GM20431 (cell line): ENCODE measurements around the gene VWA5B2.

ENCODE experiments used
- in situ Hi-C: fragments of 300-500 bp; cut with MseI, MboI; formaldehyde crosslinking; loops from one replicate; pipeline ENCODE4 v1.15.0; 2020; ENCODE audit warnings: low sequenced_read_pairs; ENCODE audit not compliant: unreplicated experiment

Gene VWA5B2

DNA sequence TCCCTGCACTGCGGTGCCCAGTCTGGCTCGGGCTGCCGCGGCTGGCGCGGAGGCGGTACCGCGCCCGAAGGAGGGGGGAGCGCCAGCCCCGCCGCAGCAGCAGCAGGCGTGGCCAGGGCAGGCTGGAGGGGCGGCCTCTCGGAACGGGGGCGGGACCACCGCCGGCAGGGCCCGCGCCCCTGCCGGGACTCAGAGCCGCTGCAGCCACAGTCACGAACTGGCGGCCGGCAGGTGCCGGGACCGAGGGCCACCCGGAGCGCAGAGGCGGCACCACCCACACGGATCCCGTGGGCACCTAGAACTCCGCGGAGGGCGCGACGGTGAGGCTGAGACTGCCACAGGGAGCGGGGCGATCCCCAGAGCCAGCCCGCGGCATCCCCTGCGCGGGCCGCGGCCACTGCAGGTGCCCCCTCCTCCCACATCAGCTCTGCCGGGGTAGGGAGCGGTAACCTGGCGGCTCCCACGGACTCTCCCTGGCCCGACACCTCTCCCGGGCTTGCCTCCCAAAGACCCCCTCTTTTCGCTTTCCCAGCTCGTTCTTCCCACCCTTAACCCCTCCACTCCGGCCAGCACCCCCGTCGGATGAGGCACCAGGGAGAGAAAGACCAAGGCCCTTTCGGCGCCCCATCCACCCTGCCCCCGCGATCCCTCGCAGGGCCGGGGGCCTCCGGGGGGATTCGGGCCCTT, at the start of gene VWA5B2:
Gene VWA5B2 (plus strand): TSS at position 192 of the 687 bp plus-strand sequence. CDS start 944 bp downstream, outside the sequence.
- in situ Hi-C loops, result loop anchor here (25.0 kb wide), 1 partner anchor 342 kb away; the partner anchor contains the start of gene PARL

DNA sequence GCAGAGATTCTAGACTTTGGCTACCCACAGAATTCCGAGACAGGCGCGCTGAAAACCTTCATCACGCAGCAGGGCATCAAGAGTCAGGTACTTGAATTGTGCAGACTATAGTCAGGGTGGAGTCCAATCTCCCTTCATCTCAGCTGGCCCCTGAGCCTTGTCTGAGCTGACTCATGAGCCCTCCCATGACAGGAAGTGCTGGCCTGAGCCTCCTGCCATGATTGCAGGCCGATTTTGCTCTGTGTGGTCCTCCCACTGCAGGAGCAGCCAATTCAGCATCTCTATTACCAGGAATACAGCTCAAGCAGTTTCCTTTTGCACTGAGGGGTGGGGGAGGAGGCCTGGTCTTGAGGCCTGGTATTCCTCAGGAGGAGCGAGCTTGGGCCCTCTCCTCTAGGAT, 49.2 kb upstream of the VWA5B2 start:
- in situ Hi-C loops, result no loop called here

DNA sequence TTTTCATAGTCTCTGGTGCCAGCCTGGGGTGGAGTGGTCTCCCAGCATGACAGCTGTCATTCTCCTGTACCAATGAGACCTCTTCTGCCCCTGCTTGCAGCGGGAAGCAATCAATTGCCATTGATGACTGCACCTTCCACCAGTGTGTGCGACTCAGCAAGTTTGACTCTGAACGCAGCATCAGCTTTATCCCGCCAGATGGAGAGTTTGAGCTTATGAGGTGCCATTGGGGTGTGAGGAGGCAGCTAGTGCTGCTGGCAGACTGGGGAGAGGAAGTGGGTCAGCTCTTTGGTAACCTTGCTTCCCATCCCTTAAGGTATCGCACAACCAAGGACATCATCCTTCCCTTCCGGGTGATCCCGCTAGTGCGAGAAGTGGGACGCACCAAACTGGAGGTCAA, 47.8 kb upstream of the VWA5B2 start:
- in situ Hi-C loops, result no loop called here

DNA sequence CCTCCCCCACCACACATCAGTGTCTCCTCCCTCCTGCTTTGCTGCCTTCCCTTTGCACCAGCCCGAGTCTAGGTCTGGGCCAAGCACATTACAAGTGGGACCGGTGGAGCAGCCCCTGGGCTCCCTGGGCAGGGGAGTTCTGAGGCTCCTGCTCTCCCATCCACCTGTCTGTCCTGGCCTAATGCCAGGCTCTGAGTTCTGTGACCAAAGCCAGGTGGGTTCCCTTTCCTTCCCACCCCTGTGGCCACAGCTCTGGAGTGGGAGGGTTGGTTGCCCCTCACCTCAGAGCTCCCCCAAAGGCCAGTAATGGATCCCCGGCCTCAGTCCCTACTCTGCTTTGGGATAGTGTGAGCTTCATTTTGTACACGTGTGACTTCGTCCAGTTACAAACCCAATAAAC, 45.7 kb upstream of the VWA5B2 start:
- in situ Hi-C loops, result no loop called here

DNA sequence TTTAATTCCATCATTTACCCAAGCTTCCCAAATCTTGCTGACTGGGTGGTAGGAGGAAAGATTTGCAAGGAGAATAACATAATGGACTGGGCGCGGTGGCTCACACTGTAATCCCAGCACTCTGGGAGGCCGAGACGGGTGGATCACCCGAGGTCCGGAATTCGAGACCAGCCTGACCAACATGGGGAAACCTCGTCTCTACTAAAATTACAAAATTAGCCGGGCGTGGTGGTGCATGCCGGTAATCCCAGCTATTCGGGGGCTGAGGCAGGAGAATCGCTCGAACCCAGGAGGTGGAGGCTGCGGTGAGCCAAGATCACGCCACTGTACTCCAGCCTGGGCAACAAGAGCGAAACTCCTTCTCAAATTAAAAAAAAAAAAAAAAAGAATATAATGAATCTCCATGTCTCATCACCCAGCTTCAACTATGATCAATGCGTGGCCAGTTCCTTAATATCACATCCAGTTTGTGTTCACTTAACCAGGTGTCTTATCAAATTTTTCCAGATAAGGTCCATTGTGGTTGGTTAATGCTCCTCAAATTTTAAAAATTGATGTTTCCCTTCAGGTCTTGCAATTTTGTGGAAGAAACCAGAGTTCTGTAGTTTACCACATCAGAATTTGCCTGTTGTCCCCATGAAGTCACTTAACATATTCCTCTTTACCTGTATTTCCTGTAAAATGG, 44.7 kb upstream of the VWA5B2 start:
- in situ Hi-C loops, result no loop called here

DNA sequence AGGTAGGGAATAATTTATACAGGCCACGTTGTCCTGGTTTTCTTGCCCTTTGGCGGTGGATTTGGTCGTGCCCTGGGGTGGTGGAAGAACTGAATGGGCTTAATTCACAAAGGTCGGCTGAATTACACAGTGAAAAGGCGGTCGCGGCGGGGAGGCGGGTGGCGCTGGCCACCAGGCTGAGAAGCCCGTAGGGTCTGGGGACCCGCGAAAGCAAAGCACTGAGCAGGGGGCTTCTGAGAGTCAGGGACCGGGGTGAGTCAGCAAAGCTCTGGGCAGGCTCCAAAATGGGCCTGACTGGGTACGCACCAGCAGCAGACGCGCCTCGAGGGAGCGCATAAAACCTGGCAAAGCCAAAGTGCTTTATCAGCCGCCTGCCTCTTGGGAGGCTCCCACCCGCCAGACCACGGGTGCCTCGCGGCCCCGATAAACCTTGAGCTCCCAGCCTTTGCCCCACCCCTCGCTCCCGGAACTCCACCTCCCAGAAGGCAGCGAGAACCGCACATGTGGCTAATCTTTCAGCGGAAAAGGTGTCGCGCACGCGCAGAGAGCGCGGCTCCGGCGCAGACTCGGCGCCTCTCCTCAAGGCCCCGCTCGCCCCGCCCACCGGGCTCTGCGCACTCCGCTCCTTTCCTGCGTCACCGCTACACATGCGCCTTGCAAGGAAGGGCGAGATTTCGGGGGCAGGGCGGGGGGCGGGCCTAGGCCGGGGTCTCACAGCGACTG, 43.8 kb upstream of the VWA5B2 start:
- in situ Hi-C loops, result no loop called here

DNA sequence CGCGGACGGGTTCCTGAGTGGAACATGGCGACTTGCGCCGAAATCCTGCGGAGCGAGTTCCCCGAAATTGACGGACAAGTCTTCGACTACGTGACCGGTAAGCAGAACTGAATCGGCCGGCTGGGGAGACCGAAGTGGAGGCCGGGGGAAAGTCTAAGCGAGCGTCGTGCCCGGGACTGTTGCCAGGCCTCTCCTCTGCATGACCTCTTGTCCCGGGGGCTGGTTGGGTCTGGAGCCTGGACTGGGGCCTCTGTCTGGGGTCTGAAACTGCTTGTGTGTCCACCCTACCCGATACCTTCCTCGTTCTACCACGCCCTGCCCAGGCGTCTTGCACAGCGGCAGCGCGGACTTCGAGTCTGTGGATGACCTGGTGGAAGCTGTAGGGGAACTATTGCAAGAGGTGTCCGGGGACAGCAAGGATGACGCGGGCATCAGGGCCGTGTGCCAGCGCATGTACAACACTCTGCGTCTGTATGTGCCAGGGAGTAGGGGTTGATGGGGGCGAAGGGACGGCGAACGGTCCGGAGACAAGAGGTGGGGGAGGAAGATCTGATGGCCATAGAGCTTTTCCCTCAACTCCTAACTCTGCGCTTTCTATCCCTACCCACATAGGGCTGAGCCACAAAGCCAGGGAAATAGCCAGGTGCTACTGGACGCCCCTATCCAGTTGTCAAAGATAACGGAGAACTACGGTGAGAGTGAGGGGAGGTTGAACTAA, 43.0 kb upstream of the VWA5B2 start, which contains the start of gene ABCF3:
Gene ABCF3 (plus strand): TSS at position 16 of the 718 bp plus-strand sequence. CDS start 9 bp downstream, at position 25.
- in situ Hi-C loops, result no loop called here

DNA sequence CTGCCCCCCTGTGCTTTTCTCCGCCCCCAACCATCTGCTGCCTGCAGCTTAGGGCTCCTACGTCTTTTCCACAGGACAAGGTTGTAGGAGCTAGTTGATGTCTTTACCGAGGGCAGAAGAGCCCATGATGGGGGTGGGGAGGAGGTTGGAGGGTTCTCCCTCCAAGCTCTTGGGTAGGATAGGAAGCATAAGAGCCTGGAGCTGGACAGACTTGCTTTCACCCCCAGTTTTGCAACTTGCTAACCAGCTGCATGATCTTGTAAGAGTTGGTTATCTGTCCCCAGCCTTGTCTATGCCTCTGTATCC, 42.5 kb upstream of the VWA5B2 start:
- in situ Hi-C loops, result no loop called here

DNA sequence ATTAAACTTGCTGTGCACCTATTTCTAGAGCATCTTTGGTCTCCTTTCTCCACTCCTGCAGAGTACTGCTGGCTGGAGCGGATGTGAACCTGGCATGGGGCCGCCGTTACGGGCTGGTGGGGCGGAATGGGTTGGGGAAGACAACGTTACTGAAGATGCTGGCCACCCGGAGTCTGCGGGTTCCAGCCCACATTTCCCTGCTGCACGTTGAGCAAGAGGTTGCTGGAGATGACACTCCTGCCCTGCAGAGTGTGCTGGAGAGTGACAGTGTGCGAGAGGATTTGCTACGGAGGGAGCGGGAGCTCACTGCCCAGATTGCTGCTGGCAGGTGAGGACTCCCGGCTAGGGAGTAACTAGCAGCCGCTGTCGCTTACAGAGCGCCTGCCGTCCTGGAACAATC, 41.3 kb upstream of the VWA5B2 start:
- in situ Hi-C loops, result no loop called here

DNA sequence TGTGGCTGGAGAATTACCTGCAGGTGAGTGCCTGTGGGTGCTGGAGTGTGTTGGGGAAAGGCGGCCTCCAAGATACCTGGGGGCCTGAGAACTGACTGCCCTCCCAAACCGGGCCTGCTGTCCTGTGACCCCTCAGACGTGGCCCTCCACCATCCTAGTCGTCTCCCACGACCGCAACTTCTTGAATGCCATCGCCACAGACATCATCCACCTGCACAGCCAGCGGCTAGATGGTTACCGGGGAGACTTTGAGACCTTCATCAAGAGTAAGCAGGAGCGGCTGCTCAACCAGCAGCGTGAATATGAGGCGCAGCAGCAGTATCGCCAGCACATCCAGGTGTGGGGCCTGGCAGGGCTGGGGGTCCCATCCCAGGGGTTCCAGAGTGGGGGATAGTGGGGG, 40.0 kb upstream of the VWA5B2 start:
- in situ Hi-C loops, result no loop called here

DNA sequence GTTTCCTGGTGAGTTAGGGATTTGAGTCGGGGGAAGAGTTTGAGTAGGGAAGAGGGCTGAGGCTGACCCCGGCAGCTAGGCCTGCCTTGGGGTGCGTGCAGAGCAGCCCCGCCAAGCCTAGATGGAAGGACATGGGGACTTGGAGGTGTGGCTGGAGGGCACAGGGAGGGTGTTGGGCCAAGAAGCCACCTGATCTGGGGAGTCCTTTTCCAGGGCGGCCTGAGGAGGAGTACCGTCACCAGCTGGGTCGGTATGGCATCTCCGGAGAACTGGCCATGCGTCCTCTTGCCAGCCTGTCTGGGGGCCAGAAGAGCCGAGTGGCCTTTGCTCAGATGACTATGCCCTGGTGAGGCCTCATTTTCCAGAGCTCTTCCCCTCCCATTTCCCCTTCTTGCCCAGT, 36.5 kb upstream of the VWA5B2 start:
- in situ Hi-C loops, result no loop called here

DNA sequence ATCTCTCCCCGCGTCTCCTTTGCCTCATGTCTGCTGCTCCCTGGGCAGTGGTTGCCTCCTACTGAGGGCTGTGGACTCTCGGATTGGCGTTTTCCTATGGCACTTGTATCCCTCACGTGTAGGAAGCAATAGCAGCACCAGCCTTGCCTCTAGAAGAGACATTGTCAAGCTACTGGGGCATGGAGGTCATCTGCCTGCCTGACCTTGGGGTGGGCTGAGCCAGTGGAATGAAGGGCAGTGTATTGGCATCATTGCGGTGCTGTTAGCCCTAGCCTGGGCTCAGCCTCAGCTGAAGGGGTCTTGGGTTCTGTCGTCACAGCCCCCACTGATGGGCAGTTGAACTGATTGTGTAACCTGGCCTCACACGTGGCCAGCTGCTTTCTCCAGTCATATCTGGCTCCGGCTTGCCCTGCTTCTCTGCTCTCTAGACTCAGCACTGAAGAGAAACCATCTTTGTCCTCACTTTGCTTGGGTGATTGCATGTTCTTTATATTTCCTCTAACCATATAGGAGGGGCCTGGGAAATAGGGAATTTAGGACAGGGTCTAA, 35.3 kb upstream of the VWA5B2 start:
- in situ Hi-C loops, result no loop called here

DNA sequence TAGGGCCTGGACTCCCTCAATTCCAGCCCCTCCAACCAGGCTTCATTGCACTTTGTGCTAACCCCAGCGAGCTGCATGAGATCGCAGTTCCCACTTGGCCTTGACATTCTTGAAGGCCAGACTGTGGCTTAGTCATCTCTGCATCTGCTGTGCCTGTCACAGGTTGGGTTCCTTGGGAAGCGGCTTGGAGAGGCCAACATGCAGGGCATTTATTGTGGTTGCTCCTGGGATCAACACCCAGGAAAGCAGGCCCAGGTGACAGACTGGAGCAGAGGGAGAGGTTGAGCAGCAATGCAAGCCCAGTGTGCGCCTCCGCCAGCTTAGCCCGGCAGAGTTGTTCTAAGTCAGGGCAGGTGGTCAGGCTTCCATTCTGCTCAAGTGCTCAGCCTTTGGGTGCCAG, 32.8 kb upstream of the VWA5B2 start:
- in situ Hi-C loops, result no loop called here

DNA sequence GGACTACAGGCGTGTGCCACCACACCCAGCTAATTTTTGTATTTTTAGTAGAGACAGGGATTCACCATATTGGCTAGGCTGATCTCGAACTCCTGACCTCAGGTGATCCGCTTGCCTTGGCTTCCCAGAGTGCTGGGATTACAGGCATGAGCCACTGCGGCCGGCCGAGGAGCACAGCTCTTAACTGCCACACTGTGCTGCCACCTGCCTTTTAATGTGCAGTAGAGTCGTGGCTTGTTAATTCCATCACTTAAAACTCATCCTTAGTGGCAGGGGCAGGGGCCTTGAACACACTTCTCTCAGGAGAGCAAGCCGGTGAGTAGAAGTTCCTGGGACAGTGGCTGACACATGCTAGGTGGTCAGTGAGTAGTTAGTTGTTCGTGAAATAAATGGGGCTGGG, 30.9 kb upstream of the VWA5B2 start:
- in situ Hi-C loops, result no loop called here

DNA sequence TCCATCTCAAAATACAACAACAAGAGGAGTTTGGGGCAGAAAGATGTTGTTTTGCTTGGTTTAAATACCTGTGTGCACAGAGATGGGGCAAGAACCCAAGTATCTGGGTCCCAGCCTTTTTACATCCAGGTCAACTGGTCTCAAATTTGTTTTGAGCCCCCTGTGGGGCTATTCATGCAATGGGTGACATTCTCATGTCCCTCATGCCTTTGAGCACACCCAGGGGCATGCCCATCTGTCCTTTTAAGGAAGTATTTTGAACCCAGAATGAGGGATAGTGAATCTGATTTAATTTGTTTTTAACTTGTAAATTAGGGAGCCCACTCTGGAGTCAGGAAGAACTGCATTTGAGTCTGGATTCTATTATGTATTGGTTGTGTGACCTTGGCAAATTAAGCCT, 28.6 kb upstream of the VWA5B2 start:
- in situ Hi-C loops, result no loop called here

DNA sequence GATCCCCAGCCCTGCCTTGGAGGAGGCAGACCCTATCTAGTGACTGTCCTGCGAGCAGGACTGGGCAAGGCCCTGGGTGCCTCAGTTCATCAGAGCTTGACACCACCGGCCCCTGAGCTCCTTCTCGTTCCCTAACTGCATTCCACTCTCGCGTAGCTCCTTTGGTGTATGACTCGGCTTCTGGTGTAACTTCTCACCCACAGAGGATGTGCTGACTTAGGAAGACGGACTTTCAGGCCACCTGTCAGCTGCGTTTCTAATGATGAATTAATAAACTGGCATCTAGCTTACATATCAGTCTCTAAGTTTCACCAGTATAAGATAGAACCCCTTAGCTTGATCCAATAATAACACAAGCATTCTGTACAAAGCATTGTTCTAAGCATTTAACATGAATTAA, 25.9 kb upstream of the VWA5B2 start:
- in situ Hi-C loops, result no loop called here

DNA sequence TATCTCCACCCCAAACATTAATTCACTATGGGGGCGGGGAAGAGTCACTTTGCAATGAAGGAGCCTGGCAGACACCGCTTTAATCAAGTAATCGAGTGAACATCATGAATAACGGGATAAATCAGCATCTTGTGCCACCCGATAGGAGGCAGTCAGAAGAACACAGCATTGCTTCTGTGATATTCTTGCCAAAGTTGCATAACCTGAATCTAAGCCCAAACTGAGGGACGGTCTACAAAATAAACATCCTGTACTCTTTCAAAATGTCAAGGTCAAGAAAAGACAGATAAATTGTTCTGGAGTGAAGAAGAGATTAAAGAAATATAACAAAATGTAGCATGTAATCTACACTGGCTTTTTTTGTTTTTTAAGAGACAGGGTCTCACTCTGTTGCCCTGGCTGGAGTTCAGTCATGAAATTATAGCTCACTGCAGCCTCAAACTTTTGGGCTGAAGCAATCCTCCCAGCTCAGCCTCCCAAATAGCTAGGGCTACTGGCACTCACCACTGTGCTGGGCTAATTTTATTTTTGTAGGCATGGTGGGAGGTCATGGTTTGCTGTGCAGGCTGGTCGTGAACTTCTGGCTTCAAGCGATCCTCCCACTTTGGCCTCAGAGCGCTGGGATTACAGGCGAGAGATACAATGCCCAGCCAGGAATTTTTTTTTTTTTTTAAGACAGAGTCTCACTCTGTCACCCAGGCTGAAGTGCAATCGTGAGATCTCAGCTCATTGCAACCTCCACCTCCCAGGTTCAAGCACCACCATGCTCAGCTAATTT, 20.1 kb upstream of the VWA5B2 start:
- in situ Hi-C loops, result no loop called here

DNA sequence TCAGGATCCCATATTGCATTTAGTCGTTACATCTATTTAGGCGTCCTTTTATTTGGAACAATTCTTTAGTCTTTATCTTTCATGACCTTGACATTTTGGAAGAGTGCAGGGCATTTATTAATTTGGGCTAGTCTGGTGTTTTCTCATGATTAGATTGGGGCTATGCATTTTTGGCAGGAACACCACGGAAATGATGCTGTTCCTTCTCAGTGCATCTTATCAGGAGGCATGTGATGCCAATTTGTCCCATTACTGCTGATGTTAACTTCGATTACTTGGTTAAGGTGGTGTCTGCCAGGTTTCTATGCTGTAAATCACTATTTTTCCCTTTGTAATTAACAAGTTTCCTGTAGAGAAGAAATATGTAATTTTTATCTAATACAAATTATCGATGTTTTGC, 18.1 kb upstream of the VWA5B2 start:
- in situ Hi-C loops, result no loop called here

DNA sequence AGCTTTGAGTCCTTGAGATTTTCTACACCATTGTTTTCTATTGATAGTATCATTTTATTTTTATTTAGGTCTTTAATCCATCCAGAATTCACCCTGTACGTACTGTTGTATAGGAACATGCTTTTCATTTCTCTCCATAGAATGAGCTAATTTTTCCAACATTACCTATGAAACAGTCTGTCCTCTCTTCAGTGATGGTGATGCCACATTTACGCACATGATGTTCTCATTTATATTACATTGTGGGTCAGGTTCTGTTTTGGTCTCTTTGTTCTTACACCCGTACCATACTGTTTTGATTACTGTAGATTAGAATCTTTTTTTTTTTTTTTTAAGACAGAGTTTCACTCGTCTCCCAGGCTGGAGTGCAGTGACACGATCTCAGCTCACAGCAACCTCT, 17.7 kb upstream of the VWA5B2 start:
- in situ Hi-C loops, result no loop called here

DNA sequence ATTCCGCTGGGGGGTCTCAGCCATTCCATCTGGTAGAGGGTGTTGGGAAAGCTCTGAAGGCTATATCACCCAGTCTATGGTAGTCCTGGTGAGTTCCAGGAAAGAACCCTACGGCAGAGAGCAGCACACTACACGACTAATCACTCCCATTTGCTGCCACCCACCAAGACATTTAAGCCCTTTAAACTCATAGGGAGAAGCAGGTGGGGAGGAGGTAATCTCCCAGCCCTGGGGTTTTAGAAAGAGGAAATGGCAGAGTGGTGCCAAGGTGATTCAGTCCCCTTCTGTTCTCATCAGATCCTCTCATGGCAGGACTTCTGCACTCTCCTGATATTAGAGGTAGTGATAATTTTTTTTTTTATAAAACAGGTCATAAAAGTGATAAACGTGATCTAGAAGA, 10.6 kb upstream of the VWA5B2 start:
- in situ Hi-C loops, result no loop called here
